Measurements from ENCODE around the gene DEFB110. TPM values are rescaled to one million over a fixed set of nuclear protein-coding genes. Genes with fewer than 3 reads are reported as not detected.

Gene DEFB110
- total RNA-seq, 1 donor from 2014 or later = not detected

DNA sequence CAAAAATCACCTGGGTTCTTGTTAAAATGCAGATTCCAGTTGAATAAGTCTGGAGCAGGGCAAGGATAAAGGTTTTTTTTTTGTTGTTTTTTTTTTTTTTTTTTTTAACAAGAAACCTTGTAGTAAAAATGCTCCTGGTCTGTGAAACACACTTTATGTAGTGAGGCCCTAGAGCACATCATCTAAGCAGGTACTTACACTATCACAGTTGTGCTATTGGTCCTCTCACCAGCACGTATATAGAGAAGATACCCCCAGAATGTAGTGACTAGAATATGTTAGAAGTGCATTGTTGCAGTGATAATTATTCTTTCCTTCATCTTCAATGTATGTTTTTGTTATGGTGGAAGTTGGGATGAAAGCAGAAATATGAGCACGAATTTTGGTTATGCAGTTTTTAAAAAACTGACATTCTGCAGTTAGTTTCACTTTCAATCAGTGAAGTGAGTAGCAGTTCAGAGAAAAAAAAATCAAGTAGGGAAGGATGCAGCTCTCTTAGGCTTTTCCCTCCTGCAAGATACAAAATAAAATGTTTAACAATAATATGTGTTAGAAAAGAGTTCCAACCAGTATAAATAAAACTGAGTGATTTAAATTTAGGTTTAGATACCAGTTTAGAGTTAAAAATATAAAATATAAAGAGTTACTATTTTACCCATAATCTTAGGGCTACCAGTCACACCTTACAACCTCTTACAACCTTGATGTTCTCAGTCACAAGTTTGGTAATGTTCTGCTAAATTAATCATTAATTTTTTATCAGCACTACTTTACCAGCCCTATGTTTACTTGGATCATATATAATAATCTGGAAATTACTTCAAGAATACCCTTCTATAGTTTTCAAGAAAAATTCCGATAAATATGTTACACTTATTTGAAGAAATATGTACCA is 43.2 kb downstream of the DEFB110 start:
- Histone ChIP-seq H3K36me3 (ENCODE audit: control insufficient read depth, insufficient read depth, low read length) (no peaks in the 10 kb centered on the region), H3K4me3 (ENCODE audit: low read depth, low read length) (no peak overlapping the region), H3K27me3 (ENCODE audit: control insufficient read depth, insufficient read depth, low read length) (no peaks in the 10 kb centered on the region)
- no peak for TF ChIP-seq CTCF (IDR thresholded peaks at IDR 0.05; ENCODE audit: insufficient read depth, low read length, poor library complexity, severe bottlenecking)
- DNase-seq (ENCODE audit: low read depth) = no peak

- no peak for DNase-seq (ENCODE audit: low read depth)
- no peaks in the 10 kb centered on the region for H3K27me3 ChIP-seq (ENCODE audit: control insufficient read depth, insufficient read depth, low read length)
Observed at GRCh38 chr6:49969605-49970004, 52.2 kb downstream of the DEFB110 start, which contains the start of gene DEFB113. Gene DEFB113, minus strand, starts transcription at chr6:49969625. Its CDS starts 0 bp downstream, at chr6:49969625.

More at GRCh38 chr6:49969605-49970004, 52.2 kb downstream of the DEFB110 start, which contains the start of gene DEFB113:
- TF ChIP-seq CTCF (IDR thresholded peaks at IDR 0.05; ENCODE audit: insufficient read depth, low read length, poor library complexity, severe bottlenecking) = no peak
- Histone ChIP-seq H3K4me3 (ENCODE audit: low read depth, low read length) (no peak within 1 kb of the TSS), H3K36me3 (ENCODE audit: control insufficient read depth, insufficient read depth, low read length) (no peaks in the 10 kb centered on the region)

Other genes starting within 250 kb of the DEFB110 start
- not detected in 2 replicates for gene PGK2, start 234.7 kb downstream of the DEFB110 start, total RNA-seq
- gene CRISP1, start 155.5 kb downstream of the DEFB110 start, total RNA-seq = not detected in 2 replicates
- not detected in 2 replicates for gene DEFB114, start 57.8 kb downstream of the DEFB110 start, total RNA-seq
- not detected in 2 replicates for gene DEFB113, start 52.4 kb downstream of the DEFB110 start, total RNA-seq
- gene DEFB112, start 27.9 kb upstream of the DEFB110 start, total RNA-seq = not detected in 2 replicates